Fibroblast of the conjunctiva (primary cell): ENCODE data around the gene IFNL1.
"Not testable (repeated sequence)": the region's sequence is repeated elsewhere in the genome, so short reads cannot be mapped to it uniquely, and the experiment has no call there.

Experiments used
- DNase-seq: peaks from one replicate; pipeline ENCODE4 v3.0.0-alpha.2; 2010; ENCODE audit warnings: low read depth

IFNL1 gene

GRCh38 chr19:39308531-39309304 is 12.5 kb downstream of the IFNL1 start:
- DNase-seq, result no peak

GRCh38 chr19:39309305-39309670 is 13.1 kb downstream of the IFNL1 start:
- not testable (repeated sequence) for DNase-seq

GRCh38 chr19:39310558-39311311 is 14.5 kb downstream of the IFNL1 start:
- no peak for DNase-seq

GRCh38 chr19:39314016-39314728 is 18.0 kb downstream of the IFNL1 start:
- no peak for DNase-seq

GRCh38 chr19:39315933-39316332 is 19.7 kb downstream of the IFNL1 start:
- no peak for DNase-seq

GRCh38 chr19:39316627-39317321 is 20.6 kb downstream of the IFNL1 start:
- DNase-seq, result no peak

- no peak for DNase-seq
These were observed 21.3 kb downstream of the IFNL1 start for GRCh38 chr19:39317476-39317875.

GRCh38 chr19:39318071-39318470 is 21.9 kb downstream of the IFNL1 start:
- no peak for DNase-seq

GRCh38 chr19:39318690-39319089 is 22.5 kb downstream of the IFNL1 start:
- no peak for DNase-seq

- no peak for DNase-seq
These were observed 23.1 kb downstream of the IFNL1 start for GRCh38 chr19:39319098-39319891.

- DNase-seq, result no peak
These were observed 23.7 kb downstream of the IFNL1 start for GRCh38 chr19:39319892-39320248.

GRCh38 chr19:39321117-39321831 is 25.1 kb downstream of the IFNL1 start:
- DNase-seq, result no peak

GRCh38 chr19:39321832-39322176 is 25.6 kb downstream of the IFNL1 start:
- DNase-seq, result no peak

- no peak for DNase-seq
These were observed 28.1 kb downstream of the IFNL1 start for GRCh38 chr19:39324242-39324842.

GRCh38 chr19:39325778-39326665 is 29.8 kb downstream of the IFNL1 start:
- DNase-seq, result no peak

GRCh38 chr19:39327363-39328045 is 31.3 kb downstream of the IFNL1 start:
- no peak for DNase-seq

GRCh38 chr19:39328046-39328705 is 32.0 kb downstream of the IFNL1 start:
- DNase-seq, result peak; percentile 34

- DNase-seq, result no peak
These were observed 33.7 kb downstream of the IFNL1 start for GRCh38 chr19:39329948-39330347.
